Ovary (tissue), 9 donors: Measurements from ENCODE around the gene KCNJ3. TPM values are rescaled to one million over a fixed set of nuclear protein-coding genes. Genes with fewer than 3 reads are reported as not detected.

Experiments
- DNase-seq, 5 donors: peaks; one replicate each; pipeline ENCODE4 v3.0.0-alpha.2; 2019 to 2020
- H3K27ac ChIP-seq, 2 donors: fragments of 200-600 bp; one replicate each; pipeline versions ENCODE4 v1.5.1 to v1.8.0; 2019 to 2022
- H3K27me3 ChIP-seq: fragments of 200-600 bp; one replicate; pipeline ENCODE4 v1.8.0; 2022
- H3K36me3 ChIP-seq: fragments of 200-600 bp; sonication (generic); one replicate; pipeline ENCODE4 v1.5.1; 2019
- H3K4me1 ChIP-seq: one replicate; pipeline ENCODE4 v1.8.1; 2013; ENCODE audit warnings: mild to moderate bottlenecking, moderate library complexity; ENCODE audit not compliant: insufficient read depth
- H3K4me3 ChIP-seq: fragments of 200-600 bp; sonication (generic); one replicate; pipeline ENCODE4 v1.5.1; 2017
- H3K9me3 ChIP-seq, 2 donors: fragments of 200-600 bp in 1 of 2; sonication (generic) in 1 of 2; one replicate each; pipeline versions ENCODE4 v1.5.1 to v1.8.1; 2013 to 2019; ENCODE audit warnings: mild to moderate bottlenecking in 1 of 2, moderate library complexity in 1 of 2
- CTCF ChIP-seq, 3 donors: fragments of 450-650 bp in 2 of 3; fragments of 200-600 bp in 1 of 3; IDR thresholded peaks; one replicate each; pipeline versions ENCODE4 v1.5.1 to v1.8.0; 2016 to 2022; ENCODE audit warnings: antibody characterized with exemption in 3 of 3, mild to moderate bottlenecking in 1 of 3
- EP300 ChIP-seq: sonication (generic); formaldehyde crosslinking; IDR thresholded peaks from one replicate; pipeline ENCODE4 v1.6.1; 2017; ENCODE audit warnings: antibody characterized with exemption
- POLR2A ChIP-seq: fragments of 450-650 bp; IDR thresholded peaks from one replicate; pipeline ENCODE4 v1.6.1; 2017; ENCODE audit warnings: antibody characterized with exemption, mild to moderate bottlenecking, moderate library complexity
- WGBS, 3 donors: extraction: QIAGEN DNeasy Blood & Tissue Kit in 1 of 3; methylation state at CpG; one replicate each; pipeline versions ENCODE4 v1.1.5 to v1.1.7; 2013 to 2017; 5-methylcytosine and 5-hydroxymethylcytosine counted together
- intact Hi-C, 4 donors: fragments of 100-400 bp; cut with DNase I; formaldehyde crosslinking; loops; one replicate each; pipeline versions ENCODE4 v1.11.0 to v1.15.1; 2022 to 2023
- polyA plus RNA-seq, 2 donors: library from polyadenylated mRNA; stranded (reverse); fragments of 200-250 nt in 1 of 2; fragments of 350-450 nt in 1 of 2; fragmentation: Illumina TruSeq in 1 of 2; extraction: RNeasy Lipid Tissue Mini Kit (QIAGEN cat#74804) in 1 of 2; gene quantifications; one replicate each; pipeline ENCODE4 v1.2.3, GENCODE V29; 2013 to 2014
- total RNA-seq, 7 donors: library from RNA; depleted of rRNA in 2 of 7; stranded (reverse); fragments of >200 nt in 2 of 7; fragmentation: NEBNext Ultra II Directional in 3 of 7; extraction: Animal tissue kit (Norgen Biotek cat#: 25700) in 3 of 7; gene quantifications; one replicate each; pipeline versions ENCODE4 v1.1.0 to v1.2.4, GENCODE V29; 2016 to 2023
- donor health status: DM: no; HTN: no; CAD: no; lungs with moderate emphysema.
- donor health status: DM: no; HTN: no; CAD: no.
- donor health status: Bipolar disorder and iron deficiency.
- donor health status: DM: yes; HTN: yes; CAD: no.
- donor health status: DM: no; HTN: no; CAD: no.
- donor health status: DM: yes; HTN: yes; CAD: no.

Gene KCNJ3
- total and polyA plus RNA-seq, 9 donors: under 0.01 to 1.4 (median 0.32) TPM; not detected in 3

- DNase-seq: no peak
- Histone ChIP-seq H3K4me1 (no peaks in the 10 kb centered on the region), H3K9me3 (no peaks in the 10 kb centered on the region), H3K4me3 (no peak overlapping the region), H3K36me3 (no peaks in the 10 kb centered on the region), H3K27me3 (no peaks in the 10 kb centered on the region), H3K27ac (no peak overlapping the region)
- intact Hi-C loops: no loop called here
- WGBS, 3 donors: 65 to 78% (median 70%) methylated on average over 2 of the region's 2 CpGs
- TF ChIP-seq CTCF (IDR thresholded peaks at IDR 0.05): no peak
- no peak for TF ChIP-seq POLR2A
- no peak for TF ChIP-seq EP300
These were observed 41.9 kb downstream of the KCNJ3 start for GRCh38 chr2:154740361-154740760.

DNA sequence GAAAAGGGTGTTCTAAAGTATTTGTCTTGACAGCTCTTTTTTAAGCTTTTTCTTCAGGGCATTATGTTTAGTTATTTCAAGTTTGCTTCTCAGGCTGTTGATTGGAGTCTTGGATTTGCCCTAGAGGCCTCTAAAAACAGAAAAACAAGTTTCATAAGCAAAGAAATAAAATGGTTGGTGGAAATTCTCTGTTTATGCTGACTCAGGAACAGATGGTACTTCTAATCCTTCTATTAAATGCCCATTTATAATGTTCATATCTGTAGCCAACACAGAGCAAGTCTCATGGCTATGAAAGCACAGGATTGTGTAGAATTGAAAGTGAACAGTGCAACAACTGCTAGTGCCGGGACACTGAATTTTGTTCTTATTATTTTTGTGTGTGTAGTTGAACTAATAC is 60.4 kb downstream of the KCNJ3 start:
- no peak overlapping the region for H3K4me3 ChIP-seq
- no peaks in the 10 kb centered on the region for H3K4me1 ChIP-seq
- intact Hi-C loops: no loop called here
- DNase-seq: no peak
- 93 to 95% (median 95%) methylated on average over 1 of the region's 1 CpG for WGBS, 3 donors
- TF ChIP-seq CTCF (IDR thresholded peaks at IDR 0.05) (no peak), EP300 (no peak), POLR2A (no peak)
- no peak overlapping the region for H3K27ac ChIP-seq
- no peaks in the 10 kb centered on the region for H3K9me3 ChIP-seq
- H3K36me3 ChIP-seq: no peaks in the 10 kb centered on the region
- H3K27me3 ChIP-seq: no peaks in the 10 kb centered on the region

DNA sequence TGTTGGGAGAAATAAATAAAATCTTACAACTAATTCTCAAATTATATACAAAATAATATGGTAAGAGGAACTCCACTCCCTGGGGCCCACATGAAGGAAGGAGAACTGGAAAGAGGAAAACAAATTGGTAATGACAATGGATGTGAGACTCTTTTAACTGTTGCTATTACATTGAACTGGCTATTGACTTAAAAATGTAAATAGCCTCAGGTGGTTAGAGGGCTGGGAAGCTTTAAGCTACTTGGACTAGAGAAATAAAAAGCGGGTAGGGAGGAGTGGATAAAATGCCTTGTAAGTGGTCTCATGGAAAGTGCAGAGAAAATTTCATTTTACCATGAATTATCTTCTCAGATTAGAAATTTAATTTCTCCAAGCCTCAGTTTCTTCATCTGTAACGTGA is 64.1 kb downstream of the KCNJ3 start:
- TF ChIP-seq CTCF (IDR thresholded peaks at IDR 0.05) (no peak), EP300 (no peak), POLR2A (no peak)
- H3K4me1 ChIP-seq: no peaks in the 10 kb centered on the region
- DNase-seq: no peak
- H3K27me3 ChIP-seq: no peaks in the 10 kb centered on the region
- H3K9me3 ChIP-seq: no peaks in the 10 kb centered on the region
- intact Hi-C loops: no loop called here
- H3K36me3 ChIP-seq: no peaks in the 10 kb centered on the region
- no peak overlapping the region for H3K4me3 ChIP-seq
- H3K27ac ChIP-seq: no peak overlapping the region
- 74 to 80% (median 79%) methylated on average over 2 of the region's 2 CpGs for WGBS, 3 donors

GRCh38 chr2:154771664-154772284 is 73.3 kb downstream of the KCNJ3 start:
- Histone ChIP-seq H3K9me3 (no peaks in the 10 kb centered on the region), H3K4me3 (no peak overlapping the region), H3K27ac (no peak overlapping the region), H3K36me3 (no peaks in the 10 kb centered on the region), H3K4me1 (no peaks in the 10 kb centered on the region), H3K27me3 (no peaks in the 10 kb centered on the region)
- intact Hi-C loops: no loop called here
- DNase-seq: no peak
- TF ChIP-seq CTCF (IDR thresholded peaks at IDR 0.05) (no peak), EP300 (no peak), POLR2A (no peak)
- WGBS, 3 donors: 79 to 88% (median 79%) methylated on average over 4 of the region's 4 CpGs
